GM10266 (cell line): ENCODE measurements around the gene ACVR1.

ENCODE experiments used
- DNase-seq: peaks from one replicate; pipeline ENCODE4 v3.0.0; 2012; ENCODE audit errors: extremely low spot score
- TF ChIP-seq, protein P1 (sequence below): IDR thresholded peaks from 2 replicates; pipeline ENCODE4 v1.5.1; 2012; ENCODE audit warnings: mild to moderate bottlenecking, low read depth; ENCODE audit not compliant: control insufficient read depth, insufficient read depth; ENCODE audit errors: missing control alignments

Gene ACVR1

DNA sequence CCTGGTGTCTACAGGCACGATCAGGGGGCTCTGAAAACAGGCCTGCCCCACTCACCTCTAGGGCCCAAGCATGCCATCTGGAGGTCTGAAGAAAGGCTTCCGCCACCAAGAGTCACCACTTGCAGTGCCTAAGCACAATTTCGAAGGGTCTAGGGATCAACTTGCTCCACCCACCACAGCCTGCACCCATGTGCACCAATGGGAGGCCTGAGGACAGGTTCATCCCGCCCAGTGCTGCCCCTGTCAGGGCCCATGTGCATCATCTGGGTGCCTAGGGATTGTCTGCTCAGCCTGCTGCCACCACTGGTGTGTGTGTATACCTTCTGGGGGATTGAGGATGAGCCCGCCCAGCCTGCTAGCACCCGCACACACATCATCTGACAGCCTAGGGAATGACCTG is 126.4 kb downstream of the ACVR1 start:
- DNase-seq: no peak
- TF ChIP-seq, protein P1, sequence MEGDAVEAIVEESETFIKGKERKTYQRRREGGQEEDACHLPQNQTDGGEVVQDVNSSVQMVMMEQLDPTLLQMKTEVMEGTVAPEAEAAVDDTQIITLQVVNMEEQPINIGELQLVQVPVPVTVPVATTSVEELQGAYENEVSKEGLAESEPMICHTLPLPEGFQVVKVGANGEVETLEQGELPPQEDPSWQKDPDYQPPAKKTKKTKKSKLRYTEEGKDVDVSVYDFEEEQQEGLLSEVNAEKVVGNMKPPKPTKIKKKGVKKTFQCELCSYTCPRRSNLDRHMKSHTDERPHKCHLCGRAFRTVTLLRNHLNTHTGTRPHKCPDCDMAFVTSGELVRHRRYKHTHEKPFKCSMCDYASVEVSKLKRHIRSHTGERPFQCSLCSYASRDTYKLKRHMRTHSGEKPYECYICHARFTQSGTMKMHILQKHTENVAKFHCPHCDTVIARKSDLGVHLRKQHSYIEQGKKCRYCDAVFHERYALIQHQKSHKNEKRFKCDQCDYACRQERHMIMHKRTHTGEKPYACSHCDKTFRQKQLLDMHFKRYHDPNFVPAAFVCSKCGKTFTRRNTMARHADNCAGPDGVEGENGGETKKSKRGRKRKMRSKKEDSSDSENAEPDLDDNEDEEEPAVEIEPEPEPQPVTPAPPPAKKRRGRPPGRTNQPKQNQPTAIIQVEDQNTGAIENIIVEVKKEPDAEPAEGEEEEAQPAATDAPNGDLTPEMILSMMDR: no peak

DNA sequence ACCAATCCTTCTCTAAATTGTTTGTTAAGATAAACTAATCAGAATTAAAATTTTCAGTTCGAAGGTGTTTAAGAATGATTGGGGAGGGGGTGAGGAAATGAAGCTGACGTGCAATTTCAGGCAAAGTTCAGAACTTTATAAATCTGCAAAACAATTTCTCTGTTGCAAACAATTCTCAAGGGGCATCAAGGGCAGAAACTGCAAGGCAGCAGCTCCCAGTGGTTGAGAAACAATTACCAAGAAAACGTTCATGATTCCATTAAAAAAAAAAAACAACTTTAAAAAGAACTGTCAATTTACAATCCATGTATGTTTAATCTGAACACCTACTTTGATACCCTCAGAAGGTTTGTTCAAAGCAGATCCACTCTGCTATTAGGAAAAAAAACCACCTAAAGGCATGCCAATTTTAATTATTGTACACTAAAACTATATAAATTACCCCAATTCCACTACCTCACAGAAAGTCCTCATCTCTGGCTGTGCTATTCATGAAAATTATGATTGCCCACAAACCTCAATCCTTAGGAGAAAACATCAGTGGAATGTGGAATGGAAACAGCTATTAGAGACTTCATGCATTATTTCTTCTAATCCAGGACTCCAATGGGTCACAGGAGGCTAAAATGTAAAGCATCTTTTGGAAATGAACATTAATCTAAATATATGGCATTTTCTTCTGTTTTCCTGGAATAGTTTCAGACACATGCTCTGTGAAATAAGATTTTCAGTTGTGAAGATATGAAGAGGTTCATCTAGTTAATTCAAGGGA is 127.6 kb downstream of the ACVR1 start:
- no peak for DNase-seq
- TF ChIP-seq, protein P1: no peak

DNA sequence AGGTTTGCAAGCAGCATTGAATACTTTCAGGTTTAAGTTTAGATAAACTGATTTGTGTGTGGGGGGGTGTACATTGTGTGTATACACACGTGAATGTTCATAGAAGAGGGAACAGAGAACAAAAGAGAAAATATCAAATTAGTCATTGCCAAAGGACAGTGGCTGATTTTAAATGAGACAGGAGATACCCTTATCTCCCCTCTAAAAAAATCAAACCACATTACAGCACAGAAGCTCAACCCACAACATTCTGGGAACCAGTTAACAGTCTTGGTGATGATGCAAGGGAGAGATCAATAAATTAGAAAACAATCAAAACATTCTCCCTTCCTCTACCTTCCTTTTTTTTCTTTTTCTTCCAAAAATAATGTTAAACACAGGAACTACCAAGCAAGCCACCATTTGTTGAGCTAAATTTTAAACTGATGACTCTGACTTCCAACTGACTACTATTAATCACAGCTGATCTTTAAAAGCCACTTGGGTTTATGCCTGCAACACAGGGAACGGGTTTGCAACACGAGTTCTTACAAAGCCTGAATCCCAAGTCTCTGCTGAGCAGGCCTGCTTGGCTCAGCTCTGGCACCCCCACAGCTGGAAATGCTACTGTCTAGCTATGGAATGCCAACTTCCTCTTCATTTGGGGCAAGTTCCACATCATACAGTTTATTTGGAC is 128.3 kb downstream of the ACVR1 start:
- TF ChIP-seq, protein P1: no peak
- no peak for DNase-seq

DNA sequence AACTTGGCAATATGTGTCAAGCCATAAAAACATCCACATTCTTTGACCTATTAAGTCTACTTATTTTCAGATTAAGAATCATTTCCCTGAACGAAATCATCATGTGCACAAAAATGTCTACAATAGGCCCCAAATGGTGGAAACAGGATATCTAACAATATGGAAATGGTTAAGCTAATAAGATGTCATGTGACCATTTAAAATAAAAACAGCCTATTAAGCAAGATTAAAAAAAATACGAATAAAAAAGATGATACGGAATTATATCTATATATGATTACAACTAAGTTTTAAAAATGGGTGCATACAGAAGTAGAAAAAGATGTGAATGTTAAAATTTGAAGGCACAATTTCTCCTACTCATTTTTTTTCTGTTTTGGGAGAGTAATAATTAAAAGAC is 128.8 kb downstream of the ACVR1 start:
- TF ChIP-seq, protein P1: no peak
- no peak for DNase-seq

DNA sequence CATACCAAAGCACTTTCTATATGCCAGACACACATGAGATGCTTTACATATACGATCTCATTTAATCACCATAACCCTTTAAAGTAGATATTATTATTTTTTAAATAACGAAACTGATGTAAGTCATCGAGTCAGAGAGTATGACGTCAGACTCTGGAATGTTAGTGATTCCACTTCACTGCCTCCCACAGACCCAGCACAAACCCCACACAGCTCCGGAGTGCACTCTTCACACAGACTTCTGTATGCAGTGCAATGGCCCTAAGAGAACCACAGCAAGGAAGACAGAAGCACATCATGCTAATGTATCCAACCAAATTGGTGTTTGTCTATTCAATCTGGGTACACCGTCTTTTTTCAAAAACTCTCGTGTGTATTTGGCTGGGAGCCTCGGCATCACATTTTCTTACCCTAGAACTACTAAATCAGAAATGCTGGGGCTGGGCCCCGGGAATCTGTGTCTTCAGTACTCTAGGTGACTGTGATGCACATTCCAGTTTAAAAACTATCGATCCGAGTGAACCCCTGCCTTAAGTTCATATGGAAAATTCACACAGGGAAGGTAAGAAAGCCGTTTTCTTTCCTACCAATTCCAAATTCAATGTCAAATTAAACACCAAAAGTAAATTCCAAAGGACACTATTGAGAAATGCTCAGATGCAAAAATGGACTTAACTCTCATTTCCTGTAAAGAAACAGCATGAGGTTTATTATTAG is 129.7 kb downstream of the ACVR1 start:
- TF ChIP-seq, protein P1: no peak
- DNase-seq: no peak

DNA sequence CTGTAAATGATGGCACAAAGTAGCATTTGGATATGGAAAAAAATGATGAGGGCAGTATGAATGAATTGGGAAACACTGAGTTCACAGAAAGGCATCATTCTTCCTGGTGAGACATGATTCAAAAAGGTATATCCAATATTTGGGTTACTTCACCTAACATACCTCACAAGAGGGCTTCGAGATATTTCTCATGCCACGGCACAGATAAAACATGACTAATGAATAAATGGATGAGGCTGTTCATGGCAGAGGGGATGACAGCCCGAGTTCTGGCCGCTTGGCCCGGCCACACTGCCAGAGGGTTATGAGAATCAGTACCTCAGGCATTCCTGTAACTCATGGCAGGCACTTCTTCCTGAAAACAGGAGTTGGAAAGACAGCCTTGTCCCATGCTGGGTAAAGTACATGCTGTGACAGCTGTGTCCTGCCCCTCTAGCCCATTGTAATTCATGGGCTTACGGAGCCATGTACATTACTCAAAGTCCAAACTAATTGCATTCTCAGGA is 131.5 kb downstream of the ACVR1 start:
- TF ChIP-seq, protein P1: no peak
- no peak for DNase-seq

DNA sequence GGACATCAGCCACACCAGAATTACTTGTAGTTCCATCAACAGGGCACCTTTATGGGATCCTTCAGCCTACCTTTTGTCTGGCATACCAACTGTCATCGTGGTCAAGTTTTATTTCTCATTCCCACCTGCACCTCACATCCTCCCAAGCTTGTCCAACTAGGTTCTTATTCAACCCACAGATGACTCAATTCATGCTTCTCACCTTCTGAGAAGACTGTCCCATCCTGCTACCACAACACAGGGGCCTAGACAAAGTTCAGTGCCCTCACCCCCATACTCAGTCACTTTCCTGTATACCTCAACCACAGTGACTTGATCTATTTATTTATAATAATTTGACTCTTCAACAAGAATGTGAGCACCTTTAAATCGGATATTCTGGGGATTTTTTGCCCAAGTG is 133.1 kb downstream of the ACVR1 start:
- TF ChIP-seq, protein P1: no peak

More for the DNA sequence above, 133.1 kb downstream of the ACVR1 start:
- DNase-seq: no peak
